ENCODE results near the gene MDFI.
"Not testable (repeated sequence)": the region's sequence is repeated elsewhere in the genome, so short reads cannot be mapped to it uniquely, and the experiment has no call there.

MDFI gene

GRCh38 chr6:41602422-41602743 is 35.9 kb upstream of the MDFI start:
- in situ Hi-C loops (cut with HindIII; ENCODE audit: low sequenced_read_pairs), result no loop called here

- in situ Hi-C loops (cut with HindIII; ENCODE audit: low sequenced_read_pairs), result no loop called here
Observed at GRCh38 chr6:41602864-41603608, 35.2 kb upstream of the MDFI start.

GRCh38 chr6:41604006-41604405 is 34.3 kb upstream of the MDFI start:
- in situ Hi-C loops (cut with HindIII; ENCODE audit: low sequenced_read_pairs), result no loop called here

GRCh38 chr6:41605649-41606048 is 32.6 kb upstream of the MDFI start:
- in situ Hi-C loops (cut with HindIII; ENCODE audit: low sequenced_read_pairs), result no loop called here

GRCh38 chr6:41607036-41607435 is 31.2 kb upstream of the MDFI start:
- in situ Hi-C loops (cut with HindIII; ENCODE audit: low sequenced_read_pairs), result no loop called here

- in situ Hi-C loops (cut with HindIII; ENCODE audit: low sequenced_read_pairs), result no loop called here
Observed at GRCh38 chr6:41607736-41608135, 30.5 kb upstream of the MDFI start.

GRCh38 chr6:41608443-41609151 is 29.7 kb upstream of the MDFI start:
- in situ Hi-C loops (cut with HindIII; ENCODE audit: low sequenced_read_pairs), result no loop called here

- in situ Hi-C loops (cut with HindIII; ENCODE audit: low sequenced_read_pairs), result no loop called here
Observed at GRCh38 chr6:41614715-41615114, 23.6 kb upstream of the MDFI start.

- in situ Hi-C loops (cut with HindIII; ENCODE audit: low sequenced_read_pairs), result no loop called here
Observed at GRCh38 chr6:41615311-41615710, 23.0 kb upstream of the MDFI start.

GRCh38 chr6:41618598-41618997 is 19.7 kb upstream of the MDFI start:
- in situ Hi-C loops (cut with HindIII; ENCODE audit: low sequenced_read_pairs), result no loop called here

GRCh38 chr6:41619193-41619592 is 19.1 kb upstream of the MDFI start:
- in situ Hi-C loops (cut with HindIII; ENCODE audit: low sequenced_read_pairs), result not testable (repeated sequence)

- in situ Hi-C loops (cut with HindIII; ENCODE audit: low sequenced_read_pairs), result no loop called here
Observed at GRCh38 chr6:41621367-41621766, 16.9 kb upstream of the MDFI start.

- in situ Hi-C loops (cut with HindIII; ENCODE audit: low sequenced_read_pairs), result no loop called here
Observed at GRCh38 chr6:41621802-41622201, 16.5 kb upstream of the MDFI start.

GRCh38 chr6:41622206-41622988 is 15.9 kb upstream of the MDFI start:
- in situ Hi-C loops (cut with HindIII; ENCODE audit: low sequenced_read_pairs), result no loop called here

GRCh38 chr6:41623330-41623729 is 14.9 kb upstream of the MDFI start:
- in situ Hi-C loops (cut with HindIII; ENCODE audit: low sequenced_read_pairs), result no loop called here

GRCh38 chr6:41624621-41625380 is 13.5 kb upstream of the MDFI start:
- in situ Hi-C loops (cut with HindIII; ENCODE audit: low sequenced_read_pairs), result no loop called here

GRCh38 chr6:41625442-41625841 is 12.8 kb upstream of the MDFI start:
- in situ Hi-C loops (cut with HindIII; ENCODE audit: low sequenced_read_pairs), result no loop called here

- in situ Hi-C loops (cut with HindIII; ENCODE audit: low sequenced_read_pairs), result no loop called here
Observed at GRCh38 chr6:41626022-41626421, 12.2 kb upstream of the MDFI start.

- in situ Hi-C loops (cut with HindIII; ENCODE audit: low sequenced_read_pairs), result no loop called here
Observed at GRCh38 chr6:41626917-41627316, 11.4 kb upstream of the MDFI start.

- in situ Hi-C loops (cut with HindIII; ENCODE audit: low sequenced_read_pairs), result no loop called here
Observed at GRCh38 chr6:41629128-41629527, 9.1 kb upstream of the MDFI start.

- in situ Hi-C loops (cut with HindIII; ENCODE audit: low sequenced_read_pairs), result no loop called here
Observed at GRCh38 chr6:41630069-41630468, 8.2 kb upstream of the MDFI start.

All from DLD1 (cell line).